Osteoblast (primary cell): ENCODE data around the gene LRRTM2. TPM values are rescaled to one million over a fixed set of nuclear protein-coding genes. Genes with fewer than 3 reads are reported as not detected.

Experiments
- DNase-seq: peaks from one replicate; pipeline ENCODE4 v3.0.0; 2011; ENCODE audit warnings: low spot score, mixed read lengths; ENCODE audit not compliant: insufficient read length; ENCODE audit errors: missing footprints
- H2AFZ ChIP-seq: 2 replicates; pipeline ENCODE4 v1.6.0; 2011; ENCODE audit warnings: mild to moderate bottlenecking, low read length
- H3K27ac ChIP-seq: 2 replicates; pipeline ENCODE4 v1.5.1; 2011; ENCODE audit warnings: mild to moderate bottlenecking, low read depth, low read length, moderate library complexity
- H3K27me3 ChIP-seq: 2 replicates; pipeline ENCODE4 v1.6.0; 2012; ENCODE audit warnings: mild to moderate bottlenecking, control low read depth, inconsistent platforms, low read length, moderate library complexity; ENCODE audit not compliant: insufficient read depth
- H3K36me3 ChIP-seq: 2 replicates; pipeline ENCODE4 v1.5.1; 2011; ENCODE audit warnings: mild to moderate bottlenecking, low read length, control low read depth, moderate library complexity; ENCODE audit not compliant: insufficient read depth
- H3K4me1 ChIP-seq: 2 replicates; pipeline ENCODE4 v1.5.1; 2011; ENCODE audit warnings: mild to moderate bottlenecking, low read length, control low read depth, moderate library complexity; ENCODE audit not compliant: insufficient read depth
- H3K4me2 ChIP-seq: 2 replicates; pipeline ENCODE4 v1.6.0; 2011; ENCODE audit warnings: mild to moderate bottlenecking, low read length; ENCODE audit not compliant: insufficient read depth
- H3K4me3 ChIP-seq: fragments of 200-600 bp; sonication (generic); 3 replicates; pipeline ENCODE4 v1.5.1; 2012; ENCODE audit warnings: mild to moderate bottlenecking, low read length, inconsistent platforms; ENCODE audit not compliant: insufficient read depth
- H3K79me2 ChIP-seq: 2 replicates; pipeline ENCODE4 v1.6.0; 2012; ENCODE audit warnings: mild to moderate bottlenecking, low read length, control low read depth, inconsistent platforms; ENCODE audit not compliant: insufficient read depth
- H3K9me3 ChIP-seq: 2 replicates; pipeline ENCODE4 v1.5.1; 2011; ENCODE audit warnings: low read depth, low read length, control low read depth
- H4K20me1 ChIP-seq: 2 replicates; pipeline ENCODE4 v1.6.0; 2012; ENCODE audit warnings: mild to moderate bottlenecking, low read length, control low read depth; ENCODE audit not compliant: insufficient read depth
- total RNA-seq: library from RNA; depleted of rRNA; stranded (reverse); fragments of >200 nt; gene quantifications from 2 replicates; pipeline ENCODE4 v1.2.3, GENCODE V29; 2012
- TF ChIP-seq, protein P1 (sequence below): IDR thresholded peaks from 2 replicates; pipeline ENCODE4 v1.5.1; 2011; ENCODE audit warnings: mild to moderate bottlenecking, low read depth, low read length, moderate library complexity; ENCODE audit errors: extremely low read depth

LRRTM2 gene
- total RNA-seq, 1 donor = under 0.01 TPM

DNA sequence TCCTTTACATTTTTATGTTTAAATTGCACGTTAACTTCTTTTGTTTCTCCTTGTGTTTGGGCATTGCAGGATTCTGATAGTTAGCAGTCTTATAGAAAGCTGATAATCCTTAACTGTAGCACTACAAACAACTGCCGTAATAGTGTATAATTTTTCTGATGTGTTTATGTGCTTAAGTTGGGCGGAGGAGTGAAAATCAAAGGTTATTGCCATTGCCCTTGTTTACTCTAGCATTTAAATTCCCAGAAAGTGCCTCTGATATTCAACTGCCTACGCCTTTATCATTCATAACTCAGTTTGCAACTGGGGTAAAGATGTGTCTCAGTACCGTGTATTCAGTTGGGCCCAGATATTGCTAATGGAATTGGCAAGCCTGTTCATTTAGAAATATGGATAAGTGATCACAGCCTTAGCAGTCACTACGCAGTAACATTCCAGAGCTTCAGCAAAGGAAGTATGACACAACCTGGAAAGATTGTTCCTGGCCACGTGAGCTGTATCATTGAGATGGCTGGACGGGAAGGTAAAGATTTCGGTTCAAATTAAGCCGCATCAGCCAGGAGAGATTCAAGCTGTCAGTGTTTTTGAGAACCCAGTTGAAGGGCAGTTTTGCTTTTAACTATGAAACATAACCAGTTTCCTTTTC, 28.1 kb upstream of the LRRTM2 start:
- Histone ChIP-seq H3K36me3 (peaks cover 37% of the 10 kb centered on the region), H3K4me1 (peaks cover 30% of the 10 kb centered on the region), H3K4me2 (peak overlapping the region; percentile 44), H2AFZ (no peak overlapping the region), H3K4me3 (no peak overlapping the region), H3K27me3 (no peaks in the 10 kb centered on the region), H3K79me2 (peaks cover 19% of the 10 kb centered on the region), H3K27ac (peak overlapping the region; percentile 40), H3K9me3 (no peaks in the 10 kb centered on the region), H4K20me1 (peaks cover 11% of the 10 kb centered on the region)
- DNase-seq = peak; percentile 18
- TF ChIP-seq, protein P1, sequence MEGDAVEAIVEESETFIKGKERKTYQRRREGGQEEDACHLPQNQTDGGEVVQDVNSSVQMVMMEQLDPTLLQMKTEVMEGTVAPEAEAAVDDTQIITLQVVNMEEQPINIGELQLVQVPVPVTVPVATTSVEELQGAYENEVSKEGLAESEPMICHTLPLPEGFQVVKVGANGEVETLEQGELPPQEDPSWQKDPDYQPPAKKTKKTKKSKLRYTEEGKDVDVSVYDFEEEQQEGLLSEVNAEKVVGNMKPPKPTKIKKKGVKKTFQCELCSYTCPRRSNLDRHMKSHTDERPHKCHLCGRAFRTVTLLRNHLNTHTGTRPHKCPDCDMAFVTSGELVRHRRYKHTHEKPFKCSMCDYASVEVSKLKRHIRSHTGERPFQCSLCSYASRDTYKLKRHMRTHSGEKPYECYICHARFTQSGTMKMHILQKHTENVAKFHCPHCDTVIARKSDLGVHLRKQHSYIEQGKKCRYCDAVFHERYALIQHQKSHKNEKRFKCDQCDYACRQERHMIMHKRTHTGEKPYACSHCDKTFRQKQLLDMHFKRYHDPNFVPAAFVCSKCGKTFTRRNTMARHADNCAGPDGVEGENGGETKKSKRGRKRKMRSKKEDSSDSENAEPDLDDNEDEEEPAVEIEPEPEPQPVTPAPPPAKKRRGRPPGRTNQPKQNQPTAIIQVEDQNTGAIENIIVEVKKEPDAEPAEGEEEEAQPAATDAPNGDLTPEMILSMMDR = no peak

GRCh38 chr5:138901716-138902115, 26.6 kb upstream of the LRRTM2 start:
- no peak overlapping the region for H3K4me2 ChIP-seq
- H4K20me1 ChIP-seq = peaks cover 11% of the 10 kb centered on the region
- H3K4me1 ChIP-seq = peaks cover 30% of the 10 kb centered on the region
- no peak overlapping the region for H3K27ac ChIP-seq
- peaks cover 19% of the 10 kb centered on the region for H3K79me2 ChIP-seq
- H3K36me3 ChIP-seq = peaks cover 32% of the 10 kb centered on the region
- no peaks in the 10 kb centered on the region for H3K27me3 ChIP-seq
- H3K9me3 ChIP-seq = no peaks in the 10 kb centered on the region
- H2AFZ ChIP-seq = no peak overlapping the region
- no peak for DNase-seq
- H3K4me3 ChIP-seq = no peak overlapping the region
- TF ChIP-seq, protein P1 = no peak

DNA sequence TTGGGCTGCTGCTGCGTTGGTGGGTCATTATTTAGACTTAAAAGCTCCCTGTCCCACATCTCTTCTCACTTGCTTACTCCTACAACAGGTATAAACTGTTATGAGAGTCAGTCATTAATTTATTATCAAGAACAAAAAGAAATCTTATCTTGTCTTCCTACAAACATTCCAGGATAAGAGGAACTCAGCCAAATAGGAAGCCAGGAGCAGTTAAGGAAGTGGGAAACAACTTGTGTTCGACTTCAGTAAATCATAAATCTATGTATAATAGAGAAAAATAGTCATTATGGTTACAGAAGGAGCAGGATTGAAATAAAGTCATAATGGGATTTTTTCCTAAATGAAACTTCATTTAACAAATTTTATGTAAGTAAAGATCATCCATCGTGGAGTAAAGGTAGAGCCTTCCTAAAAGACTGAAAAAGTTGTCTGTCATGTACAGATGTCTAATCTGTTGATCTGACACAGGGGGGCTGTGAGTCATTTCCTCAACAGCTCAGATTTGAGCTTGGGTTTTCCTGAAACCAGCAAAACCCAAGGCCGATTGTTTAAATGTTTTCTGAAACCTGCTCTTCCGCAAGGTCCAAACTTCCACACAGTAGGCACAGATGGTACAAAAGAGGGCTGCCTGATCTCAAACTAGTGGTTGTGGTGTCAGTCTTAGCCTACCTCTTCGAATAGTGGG, 25.3 kb upstream of the LRRTM2 start:
- Histone ChIP-seq H3K79me2 (peaks cover 18% of the 10 kb centered on the region), H4K20me1 (peaks cover 4% of the 10 kb centered on the region), H3K4me3 (no peak overlapping the region), H3K27me3 (no peaks in the 10 kb centered on the region), H3K4me2 (peak overlapping the region; percentile 14), H3K36me3 (peaks cover 19% of the 10 kb centered on the region), H2AFZ (no peak overlapping the region), H3K27ac (peak overlapping the region; percentile 69), H3K4me1 (peaks cover 26% of the 10 kb centered on the region), H3K9me3 (no peaks in the 10 kb centered on the region)
- peak; percentile 47 for DNase-seq
- TF ChIP-seq, protein P1 = no peak

DNA sequence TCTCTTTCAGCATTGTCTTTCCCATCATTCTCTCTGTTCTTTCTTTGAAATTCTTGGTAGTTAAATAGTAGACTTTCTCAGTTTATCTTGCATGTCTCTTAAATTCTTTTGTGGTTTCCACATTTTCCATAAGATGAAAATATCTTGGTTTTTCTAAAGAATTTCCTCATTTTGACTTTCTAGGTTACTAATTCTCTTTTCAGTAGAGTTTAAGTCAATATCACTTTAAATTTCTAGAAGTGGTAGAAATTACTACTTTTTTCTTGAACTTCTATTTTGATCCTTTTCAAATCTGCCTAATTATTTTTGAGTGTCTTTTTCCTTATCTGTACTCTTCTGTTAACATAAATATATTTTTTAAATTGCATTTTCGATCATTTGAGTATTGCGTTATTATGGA, 23.6 kb upstream of the LRRTM2 start:
- Histone ChIP-seq H4K20me1 (no peaks in the 10 kb centered on the region), H3K4me3 (no peak overlapping the region), H2AFZ (no peak overlapping the region), H3K27me3 (no peaks in the 10 kb centered on the region), H3K79me2 (peaks cover 24% of the 10 kb centered on the region), H3K4me1 (peaks cover 21% of the 10 kb centered on the region), H3K27ac (no peak overlapping the region), H3K36me3 (peaks cover 9% of the 10 kb centered on the region), H3K9me3 (no peaks in the 10 kb centered on the region), H3K4me2 (no peak overlapping the region)
- no peak for DNase-seq
- TF ChIP-seq, protein P1 = no peak
